ENCODE measurements around the gene FIZ1.

DNA sequence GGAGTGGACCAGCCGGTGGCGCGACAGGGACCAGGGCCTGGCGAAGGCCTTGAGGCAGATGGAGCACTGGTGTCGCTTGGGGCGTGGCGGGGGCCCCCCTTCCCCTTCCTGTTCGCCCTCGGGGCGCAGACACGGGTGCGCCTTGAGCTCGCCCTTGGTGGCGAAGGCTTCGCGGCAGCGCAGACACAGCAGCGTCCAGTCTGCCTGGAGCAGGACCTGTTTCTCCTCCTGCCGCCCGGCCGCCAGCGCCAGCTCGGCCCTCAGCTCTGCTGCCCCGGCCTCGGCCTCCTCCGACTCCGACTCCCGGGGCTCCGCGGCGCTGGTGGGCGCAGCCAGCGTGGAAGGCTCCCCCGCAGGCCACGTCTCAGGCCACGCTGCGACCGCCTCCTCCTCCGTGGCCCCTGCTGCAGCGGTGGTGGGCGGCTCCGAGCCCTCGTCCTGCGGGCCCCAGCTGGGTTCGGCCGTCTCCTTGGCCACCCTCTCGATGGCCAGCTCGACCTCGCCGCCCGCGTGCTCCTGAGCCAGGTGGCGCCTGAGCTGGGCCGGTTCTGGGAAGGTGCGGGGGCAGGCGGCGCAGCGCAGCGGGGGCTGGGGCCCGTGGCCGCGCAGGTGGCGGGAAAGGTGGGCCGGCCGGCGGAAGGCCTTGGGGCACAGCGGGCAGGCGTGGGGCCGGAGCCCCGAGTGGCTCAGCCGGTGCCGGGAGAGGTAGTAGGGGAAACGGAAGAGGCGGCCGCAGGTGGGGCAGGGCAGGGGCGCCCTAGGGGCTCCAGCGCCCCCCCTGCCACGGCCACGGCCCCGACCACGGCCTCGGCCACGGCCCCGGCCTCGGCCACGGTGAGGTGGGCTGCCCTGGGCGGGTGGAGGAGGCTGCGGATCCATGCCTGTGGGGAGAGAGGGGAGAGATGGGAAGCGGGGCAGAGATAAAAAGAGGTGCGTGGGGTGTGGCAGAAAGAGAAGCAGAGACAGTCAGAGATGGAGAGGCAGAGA is 20.3 kb downstream of the FIZ1 start:
- TF ChIP-seq ZNF274 (IDR thresholded peaks at IDR 0.05; ENCODE audit: low read depth, low read length): no peak
- no peak for TF ChIP-seq YY1 (IDR thresholded peaks at IDR 0.05; ENCODE audit: insufficient read depth, insufficient read length)
- no peak for TF ChIP-seq SUZ12 (IDR thresholded peaks at IDR 0.05; ENCODE audit: extremely low read depth, insufficient read depth, insufficient read length)

Measured in NT2/D1 (cell line).